CD4-positive, alpha-beta T cell treated with Interferon gamma for 1 hour (primary cell): ENCODE data around the gene ZGLP1.

Source experiments
- DNase-seq: peaks from one replicate; pipeline ENCODE4 v3.0.0-alpha.2; 2020

Gene ZGLP1

GRCh38 chr19:10274589-10274988 lies 35.0 kb downstream of the ZGLP1 start:
- DNase-seq = no peak

- DNase-seq = peak; percentile 80
Observed at GRCh38 chr19:10271543-10272086, 38.0 kb downstream of the ZGLP1 start.

- DNase-seq = peak; percentile 91
Observed at GRCh38 chr19:10270616-10271394, 38.8 kb downstream of the ZGLP1 start, which contains the start of gene ICAM1. ICAM1 (plus strand) TSS chr19:10271120; CDS start chr19:10271160, 40 bp downstream.

GRCh38 chr19:10270180-10270615 lies 39.4 kb downstream of the ZGLP1 start:
- peak; percentile 88 for DNase-seq

- peak; percentile 87 for DNase-seq
Observed at GRCh38 chr19:10269333-10270179, 40.1 kb downstream of the ZGLP1 start.

GRCh38 chr19:10268071-10268470 lies 41.5 kb downstream of the ZGLP1 start:
- no peak for DNase-seq

GRCh38 chr19:10266706-10267105 lies 42.9 kb downstream of the ZGLP1 start:
- DNase-seq = no peak

- no peak for DNase-seq
Observed at GRCh38 chr19:10262771-10263170, 46.8 kb downstream of the ZGLP1 start.

- no peak for DNase-seq
Observed at GRCh38 chr19:10260141-10260584, 49.5 kb downstream of the ZGLP1 start.

GRCh38 chr19:10259162-10259905 lies 50.3 kb downstream of the ZGLP1 start:
- DNase-seq = peak; percentile 87

GRCh38 chr19:10258080-10258710 lies 51.4 kb downstream of the ZGLP1 start:
- DNase-seq = no peak

- DNase-seq = no peak
Observed at GRCh38 chr19:10256970-10257615, 52.5 kb downstream of the ZGLP1 start.

- no peak for DNase-seq
Observed at GRCh38 chr19:10256551-10256950, 53.1 kb downstream of the ZGLP1 start.

GRCh38 chr19:10255358-10255757 lies 54.3 kb downstream of the ZGLP1 start:
- DNase-seq = no peak
